DND-41 (cell line): Measurements from ENCODE around the gene OR8B8.

ENCODE experiments used
- EZH2 ChIP-seq: IDR thresholded peaks from 3 replicates; pipeline ENCODE4 v1.6.1; 2012; ENCODE audit warnings: borderline replicate concordance, low read depth, mild to moderate bottlenecking, moderate library complexity, low read length, inconsistent platforms; ENCODE audit not compliant: severe bottlenecking
- TF ChIP-seq, protein P1 (sequence below): IDR thresholded peaks from 2 replicates; pipeline ENCODE4 v1.5.1; 2012; ENCODE audit warnings: borderline replicate concordance, low read length, moderate library complexity, mild to moderate bottlenecking; ENCODE audit not compliant: poor library complexity, severe bottlenecking; ENCODE audit errors: extremely low read depth

DNA sequence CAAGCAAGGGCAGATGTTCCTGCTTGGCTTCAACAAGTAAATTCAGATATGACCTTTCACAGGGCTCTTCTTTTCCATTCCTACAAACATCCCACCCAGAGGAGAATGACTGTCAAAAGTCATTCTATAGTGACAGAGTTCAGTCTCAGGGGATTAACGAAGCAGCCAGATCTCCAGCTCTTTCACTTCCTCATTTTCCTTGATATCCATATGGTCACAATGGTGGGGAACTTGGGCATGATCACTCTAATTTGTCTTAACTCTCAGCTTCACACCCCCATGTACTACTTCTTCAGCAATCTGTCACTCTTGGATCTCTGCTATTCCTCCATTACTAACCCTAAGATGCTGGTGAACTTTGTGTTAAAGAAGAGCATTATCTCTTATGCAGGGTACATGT, 15.0 kb upstream of the OR8B8 start:
- TF ChIP-seq, protein P1, sequence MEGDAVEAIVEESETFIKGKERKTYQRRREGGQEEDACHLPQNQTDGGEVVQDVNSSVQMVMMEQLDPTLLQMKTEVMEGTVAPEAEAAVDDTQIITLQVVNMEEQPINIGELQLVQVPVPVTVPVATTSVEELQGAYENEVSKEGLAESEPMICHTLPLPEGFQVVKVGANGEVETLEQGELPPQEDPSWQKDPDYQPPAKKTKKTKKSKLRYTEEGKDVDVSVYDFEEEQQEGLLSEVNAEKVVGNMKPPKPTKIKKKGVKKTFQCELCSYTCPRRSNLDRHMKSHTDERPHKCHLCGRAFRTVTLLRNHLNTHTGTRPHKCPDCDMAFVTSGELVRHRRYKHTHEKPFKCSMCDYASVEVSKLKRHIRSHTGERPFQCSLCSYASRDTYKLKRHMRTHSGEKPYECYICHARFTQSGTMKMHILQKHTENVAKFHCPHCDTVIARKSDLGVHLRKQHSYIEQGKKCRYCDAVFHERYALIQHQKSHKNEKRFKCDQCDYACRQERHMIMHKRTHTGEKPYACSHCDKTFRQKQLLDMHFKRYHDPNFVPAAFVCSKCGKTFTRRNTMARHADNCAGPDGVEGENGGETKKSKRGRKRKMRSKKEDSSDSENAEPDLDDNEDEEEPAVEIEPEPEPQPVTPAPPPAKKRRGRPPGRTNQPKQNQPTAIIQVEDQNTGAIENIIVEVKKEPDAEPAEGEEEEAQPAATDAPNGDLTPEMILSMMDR: no peak
- no peak for TF ChIP-seq EZH2
